H1 (cell line): ENCODE measurements around the gene CMTM1. TPM values are rescaled to one million over a fixed set of nuclear protein-coding genes. Genes with fewer than 3 reads are reported as not detected.

ENCODE experiments used
- CHD2 ChIP-seq: IDR thresholded peaks from 2 replicates; pipeline ENCODE4 v1.6.1; 2012; ENCODE audit warnings: low read length, improper control_type of control experiment
- polyA plus RNA-seq, 7 experiments: library from polyadenylated mRNA; depleted of rRNA in 3 of 7; stranded (reverse) in 5 of 7; unstranded in 2 of 7; fragments of >200 nt in 5 of 7; fragments of 200-250 nt in 2 of 7; gene quantifications; 1 replicate in 5 of 7; 2 replicates in 1 of 7; 4 replicates in 1 of 7; pipeline versions ENCODE4 v1.2.1 to v1.2.3, GENCODE V29; 2011 to 2013; ENCODE audit warnings: missing spikeins in 2 of 7, mixed read lengths in 2 of 7
- total RNA-seq: library from RNA; stranded (reverse); fragmentation: NEBNext Ultra II Directional; extraction: Animal tissue kit (Norgen Biotek cat#: 25700); gene quantifications from 2 replicates; pipeline ENCODE4 v1.2.1, GENCODE V29; 2021

Gene CMTM1
- total and polyA plus RNA-seq, 2 of the 8 experiments (the other 6 are each of a cell fraction or from before 2014, with no cell fraction given) = 1.2 to 2.0 TPM

GRCh38 chr16:66585481-66586239 lies 19.4 kb downstream of the CMTM1 start (continued):
- no peak for TF ChIP-seq CHD2
